Activated T-helper 1 cell treated with Interleukin-2 at 50 U/mL for 16 hours (primary cell): ENCODE measurements around the gene FAM124B.

Source experiments
- DNase-seq: peaks from one replicate; pipeline ENCODE4 v3.0.0-alpha.2; 2020; ENCODE audit warnings: low read depth

FAM124B gene

DNA sequence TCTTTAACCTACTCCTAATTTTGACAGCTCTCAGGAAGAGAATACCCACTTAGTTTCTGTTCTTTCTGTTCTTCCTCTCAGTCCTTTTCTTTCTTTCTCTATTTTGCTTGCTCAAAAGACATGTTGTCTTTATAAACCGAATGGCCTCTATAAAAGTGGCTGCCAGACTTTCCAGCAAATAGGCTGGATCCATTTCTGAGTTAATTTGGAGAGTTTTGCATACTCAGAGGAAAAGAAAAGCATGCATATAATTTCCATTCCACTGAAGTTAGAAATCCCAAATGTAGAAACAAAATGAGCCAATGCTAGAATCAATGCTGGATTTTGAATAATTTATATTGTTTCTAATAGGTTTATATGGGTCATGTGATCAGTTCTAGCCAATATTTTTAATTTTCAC lies 65.9 kb downstream of the FAM124B start:
- DNase-seq: no peak

DNA sequence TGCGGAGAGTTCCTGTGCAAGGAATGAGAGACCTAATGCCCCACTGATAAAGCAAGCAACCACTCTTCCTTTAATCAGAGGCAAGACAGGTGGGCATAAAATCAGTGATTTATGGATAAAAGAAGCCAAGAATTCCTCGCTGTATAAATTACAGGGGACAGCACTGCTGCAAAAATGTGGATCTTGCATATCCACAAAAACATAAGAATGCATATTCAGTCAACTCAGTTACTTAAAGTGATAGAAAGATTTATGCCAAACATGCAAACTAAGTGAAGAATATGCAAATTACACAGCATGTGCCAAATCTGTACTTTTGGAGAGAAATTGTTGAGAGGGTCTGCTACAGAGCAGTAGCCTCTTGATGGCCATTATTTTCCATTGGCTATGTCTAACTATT lies 67.2 kb downstream of the FAM124B start:
- DNase-seq: no peak

DNA sequence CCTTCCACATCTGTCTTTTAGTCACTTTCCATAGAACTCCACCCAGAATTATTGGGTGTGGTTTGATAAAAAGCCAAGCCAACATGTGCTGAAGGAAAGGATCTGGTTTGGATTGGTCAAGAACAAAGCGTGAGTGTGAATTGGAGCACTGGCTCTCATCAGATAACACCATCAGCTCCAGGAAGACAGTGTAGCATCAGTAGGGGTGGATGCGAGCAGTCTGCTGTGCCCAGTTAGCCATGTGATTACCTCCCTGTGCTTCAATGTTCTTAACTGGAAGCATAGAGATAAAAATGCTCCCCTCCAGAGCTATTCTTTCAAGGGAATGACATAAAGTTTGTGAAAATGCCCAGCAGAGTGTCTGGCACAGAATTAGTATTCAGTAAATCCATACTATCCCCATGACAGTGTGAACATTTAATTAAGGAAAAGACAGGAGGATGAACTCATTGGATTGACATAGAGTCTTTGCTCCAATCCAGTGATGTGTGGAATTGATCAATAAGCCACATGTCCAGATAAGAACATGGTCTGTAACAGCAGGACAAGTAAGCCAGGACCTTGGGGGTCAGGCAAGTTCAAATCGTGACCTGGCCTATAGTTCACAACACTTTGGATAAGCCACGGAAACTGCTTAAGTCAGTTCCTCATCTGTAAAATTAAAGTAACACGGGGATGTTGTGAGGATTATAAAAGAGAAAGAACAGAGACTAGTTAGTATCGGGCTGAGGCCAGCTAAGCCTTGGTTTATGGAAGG lies 68.0 kb downstream of the FAM124B start:
- no peak for DNase-seq

DNA sequence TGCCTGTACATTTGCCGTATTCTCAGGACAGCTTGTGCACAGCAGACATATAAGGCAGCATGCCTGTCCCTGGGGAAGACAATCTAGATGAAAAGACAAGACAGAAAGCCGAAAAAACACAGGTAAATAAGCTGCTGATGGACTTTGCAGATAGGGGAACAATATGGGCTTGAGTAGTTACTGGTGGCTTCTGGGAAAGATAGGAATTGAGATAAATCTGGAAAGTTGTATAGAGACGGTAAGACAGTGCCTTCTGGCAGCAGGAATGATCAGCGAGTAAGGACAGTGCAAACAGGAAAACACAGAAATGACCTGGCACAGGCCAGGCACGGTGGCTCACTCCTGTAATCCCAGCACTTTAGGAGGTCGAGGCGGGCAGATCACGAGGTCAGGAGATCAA lies 70.2 kb downstream of the FAM124B start:
- no peak for DNase-seq

- DNase-seq: no peak
Observed at GRCh38 chr2:224328798-224329197, 73.1 kb downstream of the FAM124B start.
